Neural cell (in vitro differentiated cells): Measurements from ENCODE around the gene TADA2A.

Experiments used
- CTCF ChIP-seq: fragments of 450-650 bp; IDR thresholded peaks from 2 replicates; pipeline ENCODE4 v1.5.1; 2014; ENCODE audit warnings: antibody characterized with exemption, mild to moderate bottlenecking, moderate library complexity; ENCODE audit not compliant: poor library complexity, severe bottlenecking
- EP300 ChIP-seq: fragments of 450-650 bp; conservative IDR thresholded peaks from 2 replicates; pipeline ENCODE4 v1.6.1; 2014; ENCODE audit warnings: antibody characterized with exemption, mild to moderate bottlenecking, moderate library complexity; ENCODE audit not compliant: poor library complexity, severe bottlenecking
- EZH2 ChIP-seq: fragments of 200-600, 300-800 bp; shearing (Covaris generic), sonication (generic); IDR thresholded peaks from 2 replicates; pipeline ENCODE4 v1.6.1; 2014; ENCODE audit warnings: antibody characterized with exemption, low read length, borderline replicate concordance, mild to moderate bottlenecking; ENCODE audit not compliant: insufficient read depth, poor library complexity, severe bottlenecking
- MXI1 ChIP-seq: fragments of 450-650 bp; conservative IDR thresholded peaks from 2 replicates; pipeline ENCODE4 v1.6.1; 2014; ENCODE audit warnings: antibody characterized with exemption, mild to moderate bottlenecking; ENCODE audit not compliant: poor library complexity, severe bottlenecking
- POLR2AphosphoS5 ChIP-seq: IDR thresholded peaks from 2 replicates; pipeline ENCODE4 v1.6.1; 2012
- RAD21 ChIP-seq: fragments of 450-650 bp; conservative IDR thresholded peaks from 2 replicates; pipeline ENCODE4 v1.6.1; 2014; ENCODE audit warnings: antibody characterized with exemption, mild to moderate bottlenecking, moderate library complexity
- REST ChIP-seq: IDR thresholded peaks from 2 replicates; pipeline ENCODE4 v1.6.1; 2012; ENCODE audit warnings: borderline replicate concordance
- SMC3 ChIP-seq: fragments of 450-650 bp; conservative IDR thresholded peaks from 2 replicates; pipeline ENCODE4 v1.6.1; 2014; ENCODE audit warnings: antibody characterized with exemption, mild to moderate bottlenecking, moderate library complexity; ENCODE audit not compliant: poor library complexity
- TAF1 ChIP-seq: IDR thresholded peaks from 2 replicates; pipeline ENCODE4 v1.6.1; 2012; ENCODE audit warnings: low read depth

- no peak for TF ChIP-seq CTCF
- TF ChIP-seq REST = no peak
- no peak for TF ChIP-seq EP300
- TF ChIP-seq TAF1 = no peak
- no peak for TF ChIP-seq POLR2AphosphoS5
- no peak for TF ChIP-seq EZH2
- TF ChIP-seq MXI1 = no peak
- no peak for TF ChIP-seq RAD21
- no peak for TF ChIP-seq SMC3
These were observed 84.2 kb downstream of the TADA2A start for GRCh38 chr17:37490638-37491614.
